HepG2 (cell line): ENCODE measurements around the gene EGR4. TPM values are rescaled to one million over a fixed set of nuclear protein-coding genes. Genes with fewer than 3 reads are reported as not detected.

Experiments used
- FOXO1 ChIP-seq: sonication (generic); formaldehyde crosslinking; IDR thresholded peaks from 2 replicates; pipeline ENCODE4 v1.4.0; 2020; ENCODE audit warnings: missing genetic modification reagents
- GLI4 ChIP-seq: sonication (generic); formaldehyde crosslinking; IDR thresholded peaks from 2 replicates; pipeline ENCODE4 v1.5.1; 2020; ENCODE audit warnings: missing genetic modification reagents, mild to moderate bottlenecking, moderate library complexity, borderline replicate concordance
- MEIS1 ChIP-seq: sonication (generic); formaldehyde crosslinking; IDR thresholded peaks from 2 replicates; pipeline ENCODE4 v1.9.0; 2021; ENCODE audit warnings: mild to moderate bottlenecking, missing genetic modification reagents, moderate library complexity, borderline replicate concordance
- NRL ChIP-seq: sonication (generic); formaldehyde crosslinking; IDR thresholded peaks from 2 replicates; pipeline ENCODE4 v1.5.0; 2020; ENCODE audit warnings: missing genetic modification reagents, mild to moderate bottlenecking, moderate library complexity, borderline replicate concordance
- POGK ChIP-seq: sonication (generic); formaldehyde crosslinking; conservative IDR thresholded peaks from 2 replicates; pipeline ENCODE4 v1.8.0; 2022; ENCODE audit warnings: mild to moderate bottlenecking, moderate library complexity, missing genetic modification reagents
- ZFP37 ChIP-seq: sonication (generic); formaldehyde crosslinking; IDR thresholded peaks from 2 replicates; pipeline ENCODE4 v1.4.0; 2020; ENCODE audit warnings: missing genetic modification reagents, borderline replicate concordance
- ZNF10 ChIP-seq: sonication (generic); formaldehyde crosslinking; IDR thresholded peaks from 2 replicates; pipeline ENCODE4 v1.4.0; 2020; ENCODE audit warnings: mild to moderate bottlenecking, low read depth, missing genetic modification reagents, borderline replicate concordance
- ZNF326 ChIP-seq: sonication (generic); formaldehyde crosslinking; IDR thresholded peaks from 2 replicates; pipeline ENCODE4 v1.4.0; 2020; ENCODE audit warnings: missing genetic modification reagents, borderline replicate concordance
- ZNF646 ChIP-seq: sonication (generic); formaldehyde crosslinking; IDR thresholded peaks from 2 replicates; pipeline ENCODE4 v1.9.0; 2021; ENCODE audit warnings: mild to moderate bottlenecking, missing genetic modification reagents
- ZSCAN20 ChIP-seq: sonication (generic); formaldehyde crosslinking; IDR thresholded peaks from 2 replicates; pipeline ENCODE4 v1.4.0; 2020; ENCODE audit warnings: missing genetic modification reagents, mild to moderate bottlenecking, borderline replicate concordance
- polyA plus RNA-seq, 8 experiments: library from polyadenylated mRNA; depleted of rRNA in 3 of 8; stranded (reverse) in 7 of 8; unstranded in 1 of 8; fragments of >200 nt; fragmentation: Illumina TruSeq in 4 of 8; extraction: Trizol in 4 of 8; gene quantifications; 2 replicates each; pipeline versions ENCODE4 v1.2.1 to v1.2.3, GENCODE V29; 2011 to 2016; ENCODE audit warnings: low read depth in 4 of 8, missing spikeins in 1 of 8, mixed read lengths in 1 of 8; ENCODE audit not compliant: insufficient read depth in 1 of 8
- total RNA-seq, 5 experiments: library from RNA; depleted of rRNA; stranded (reverse); fragments of >200 nt; fragmentation: Illumina TruSeq; extraction: Trizol; gene quantifications; 2 replicates each; pipeline ENCODE4 v1.2.3, GENCODE V29; 2016; ENCODE audit warnings: low read depth in 1 of 5
- TF ChIP-seq, protein P1 (sequence below): sonication (generic); formaldehyde crosslinking; IDR thresholded peaks from 2 replicates; pipeline ENCODE4 v1.5.1; 2020; ENCODE audit warnings: missing genetic modification reagents, mild to moderate bottlenecking, borderline replicate concordance
- TF ChIP-seq, protein P2 (sequence below): fragments of 450-650 bp; IDR thresholded peaks from 2 replicates; pipeline ENCODE4 v1.6.1; 2016

EGR4 gene
- total and polyA plus RNA-seq, 2 of the 13 experiments (the other 11 are each of a cell fraction or from before 2014, with no cell fraction given), result not detected

GRCh38 chr2:73283545-73284295 is 9.6 kb downstream of the EGR4 start (continued):
- TF ChIP-seq, protein P1, sequence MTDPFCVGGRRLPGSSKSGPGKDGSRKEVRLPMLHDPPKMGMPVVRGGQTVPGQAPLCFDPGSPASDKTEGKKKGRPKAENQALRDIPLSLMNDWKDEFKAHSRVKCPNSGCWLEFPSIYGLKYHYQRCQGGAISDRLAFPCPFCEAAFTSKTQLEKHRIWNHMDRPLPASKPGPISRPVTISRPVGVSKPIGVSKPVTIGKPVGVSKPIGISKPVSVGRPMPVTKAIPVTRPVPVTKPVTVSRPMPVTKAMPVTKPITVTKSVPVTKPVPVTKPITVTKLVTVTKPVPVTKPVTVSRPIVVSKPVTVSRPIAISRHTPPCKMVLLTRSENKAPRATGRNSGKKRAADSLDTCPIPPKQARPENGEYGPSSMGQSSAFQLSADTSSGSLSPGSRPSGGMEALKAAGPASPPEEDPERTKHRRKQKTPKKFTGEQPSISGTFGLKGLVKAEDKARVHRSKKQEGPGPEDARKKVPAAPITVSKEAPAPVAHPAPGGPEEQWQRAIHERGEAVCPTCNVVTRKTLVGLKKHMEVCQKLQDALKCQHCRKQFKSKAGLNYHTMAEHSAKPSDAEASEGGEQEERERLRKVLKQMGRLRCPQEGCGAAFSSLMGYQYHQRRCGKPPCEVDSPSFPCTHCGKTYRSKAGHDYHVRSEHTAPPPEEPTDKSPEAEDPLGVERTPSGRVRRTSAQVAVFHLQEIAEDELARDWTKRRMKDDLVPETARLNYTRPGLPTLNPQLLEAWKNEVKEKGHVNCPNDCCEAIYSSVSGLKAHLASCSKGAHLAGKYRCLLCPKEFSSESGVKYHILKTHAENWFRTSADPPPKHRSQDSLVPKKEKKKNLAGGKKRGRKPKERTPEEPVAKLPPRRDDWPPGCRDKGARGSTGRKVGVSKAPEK (CRISPR knock-in tag), result peak; percentile 93; the same call in 1 of the 2 replicates
- TF ChIP-seq ZNF326 (CRISPR knock-in tag) (no peak), GLI4 (CRISPR knock-in tag) (peak; percentile 84; the same call in 1 of the 2 replicates), ZNF646 (peak; percentile 75), POGK (CRISPR knock-in tag) (no peak; the same call in 1 of the 2 replicates), ZFP37 (no peak), ZNF10 (CRISPR knock-in tag) (no peak), MEIS1 (peak; percentile 75; the same call in 1 of the 2 replicates), NRL (CRISPR knock-in tag) (peak; percentile 96), ZSCAN20 (CRISPR knock-in tag) (peak; percentile 19; the same call in 1 of the 2 replicates), FOXO1 (0 out of 2 replicates have a peak, but pooled peaks have one; percentile 11)
- TF ChIP-seq, protein P2, sequence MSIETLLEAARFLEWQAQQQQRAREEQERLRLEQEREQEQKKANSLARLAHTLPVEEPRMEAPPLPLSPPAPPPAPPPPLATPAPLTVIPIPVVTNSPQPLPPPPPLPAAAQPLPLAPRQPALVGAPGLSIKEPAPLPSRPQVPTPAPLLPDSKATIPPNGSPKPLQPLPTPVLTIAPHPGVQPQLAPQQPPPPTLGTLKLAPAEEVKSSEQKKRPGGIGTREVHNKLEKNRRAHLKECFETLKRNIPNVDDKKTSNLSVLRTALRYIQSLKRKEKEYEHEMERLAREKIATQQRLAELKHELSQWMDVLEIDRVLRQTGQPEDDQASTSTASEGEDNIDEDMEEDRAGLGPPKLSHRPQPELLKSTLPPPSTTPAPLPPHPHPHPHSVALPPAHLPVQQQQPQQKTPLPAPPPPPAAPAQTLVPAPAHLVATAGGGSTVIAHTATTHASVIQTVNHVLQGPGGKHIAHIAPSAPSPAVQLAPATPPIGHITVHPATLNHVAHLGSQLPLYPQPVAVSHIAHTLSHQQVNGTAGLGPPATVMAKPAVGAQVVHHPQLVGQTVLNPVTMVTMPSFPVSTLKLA, result peak; percentile 82
